NK-92 treated with Interleukin-12 subunit alpha and Interleukin-12 subunit beta, amount 100 ng/mL, for 24 hours (cell line): ENCODE data around the gene TMEM45A.

Source experiments
- DNase-seq: peaks from one replicate; lab custom pipeline; 2025; lab: John Stamatoyannopoulos, UW

TMEM45A gene

DNA sequence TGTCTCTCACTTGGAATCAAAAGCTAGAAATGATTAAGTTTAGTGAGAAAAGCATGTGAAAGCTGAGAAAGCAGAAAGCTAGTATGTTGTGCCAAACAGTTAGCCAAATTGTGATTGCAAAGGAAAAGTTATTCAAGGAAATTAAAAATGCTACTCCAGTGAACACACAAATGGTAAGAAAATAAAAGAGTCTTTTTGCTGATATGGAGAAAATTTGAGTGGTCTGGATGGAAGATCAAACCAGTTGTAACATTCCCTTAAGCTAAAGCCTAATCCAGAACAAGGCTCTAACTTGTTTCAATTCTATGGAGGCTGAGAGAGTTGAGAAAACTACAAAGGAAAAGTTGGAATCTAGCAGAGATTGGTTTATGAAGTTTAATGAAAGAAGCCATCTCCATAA is 128.8 kb downstream of the TMEM45A start:
- no peak for DNase-seq
